Jurkat, Clone E6-1 (cell line): ENCODE measurements around the gene ENPP3.

Experiments
- DNase-seq: peaks from one replicate; pipeline ENCODE4 v3.0.0-alpha.2; 2011; ENCODE audit warnings: low read depth, low spot score
- H3K4me3 ChIP-seq: 2 replicates; pipeline ENCODE4 v1.5.1; 2011; ENCODE audit warnings: mild to moderate bottlenecking, low read length, control low read depth, moderate library complexity

The ENPP3 gene

DNA sequence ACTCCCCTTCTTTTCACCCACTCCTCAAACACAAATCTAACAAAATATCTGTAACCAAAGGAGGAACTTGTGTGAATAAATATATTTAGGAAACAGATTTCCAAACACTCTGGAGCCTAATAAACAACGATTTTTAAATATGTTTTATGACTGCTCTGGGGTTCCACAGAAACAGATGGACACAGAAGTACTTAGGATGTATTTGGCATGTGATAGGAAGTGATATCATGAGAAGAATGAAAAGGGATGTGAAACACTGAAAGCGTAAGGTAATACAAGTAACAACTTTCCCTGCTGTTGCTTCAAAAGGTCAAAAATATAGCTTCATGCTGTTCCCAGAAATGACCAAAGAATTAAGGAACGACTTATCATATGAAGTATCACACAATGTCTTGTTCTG, 144.6 kb downstream of the ENPP3 start:
- no peak for DNase-seq
- H3K4me3 ChIP-seq, result no peak overlapping the region

DNA sequence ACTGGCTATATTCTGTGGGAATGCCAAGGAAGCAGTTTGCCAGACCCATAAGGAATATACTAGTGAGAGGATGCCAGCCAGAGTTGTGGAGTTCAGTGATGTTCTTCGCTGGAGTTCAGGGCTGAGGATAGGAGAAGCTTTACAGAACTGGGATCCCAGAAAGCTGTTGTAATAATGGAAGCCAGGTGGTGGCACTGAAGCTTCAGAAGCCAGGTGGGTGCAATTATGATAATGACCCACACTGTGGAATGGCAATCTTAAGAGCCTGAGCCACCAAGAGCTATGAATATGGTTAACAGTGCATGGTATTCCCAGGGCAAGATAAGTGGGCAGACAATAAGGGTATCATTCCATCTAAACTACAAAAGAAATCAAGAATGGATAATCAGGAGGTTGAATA, 145.7 kb downstream of the ENPP3 start:
- no peak for DNase-seq
- H3K4me3 ChIP-seq, result no peak overlapping the region

DNA sequence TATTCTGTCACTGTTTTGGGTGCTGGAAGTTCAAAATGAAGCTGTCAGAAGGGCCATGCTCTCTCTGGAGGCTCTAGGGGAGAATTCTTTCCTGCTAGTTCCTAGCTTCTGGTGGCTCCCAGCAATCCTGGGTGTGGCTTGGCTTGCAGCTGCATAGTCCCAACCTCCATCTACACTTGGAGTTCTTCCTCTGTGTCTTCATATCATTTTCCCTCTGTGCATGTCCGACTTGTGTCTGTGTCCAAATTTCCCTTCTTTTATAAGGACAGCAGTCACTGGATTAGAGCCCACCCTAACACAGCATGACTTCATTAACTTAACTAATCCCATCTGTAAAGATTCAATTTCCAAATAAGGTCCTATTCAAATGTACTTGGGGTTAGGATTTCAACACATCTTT, 147.5 kb downstream of the ENPP3 start:
- no peak overlapping the region for H3K4me3 ChIP-seq
- no peak for DNase-seq

DNA sequence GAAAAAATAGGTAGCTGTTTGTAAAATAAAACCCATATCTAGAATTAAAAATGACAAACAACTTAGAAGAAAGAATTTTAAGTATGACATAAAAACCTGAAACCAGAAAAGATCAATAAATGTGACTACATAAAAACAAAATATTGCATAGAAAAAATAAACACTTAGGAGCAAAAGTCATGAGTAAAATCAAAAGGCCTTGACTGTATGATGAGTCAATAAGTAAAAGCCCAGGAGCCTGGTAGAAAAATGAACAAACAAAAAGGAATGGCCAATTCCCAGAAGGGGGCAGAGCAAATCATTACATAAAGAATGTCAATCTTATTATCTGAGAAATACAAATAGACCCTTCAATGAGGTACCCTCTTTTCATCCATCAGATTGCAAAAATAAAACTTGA, 150.0 kb downstream of the ENPP3 start:
- H3K4me3 ChIP-seq, result no peak overlapping the region
- no peak for DNase-seq

DNA sequence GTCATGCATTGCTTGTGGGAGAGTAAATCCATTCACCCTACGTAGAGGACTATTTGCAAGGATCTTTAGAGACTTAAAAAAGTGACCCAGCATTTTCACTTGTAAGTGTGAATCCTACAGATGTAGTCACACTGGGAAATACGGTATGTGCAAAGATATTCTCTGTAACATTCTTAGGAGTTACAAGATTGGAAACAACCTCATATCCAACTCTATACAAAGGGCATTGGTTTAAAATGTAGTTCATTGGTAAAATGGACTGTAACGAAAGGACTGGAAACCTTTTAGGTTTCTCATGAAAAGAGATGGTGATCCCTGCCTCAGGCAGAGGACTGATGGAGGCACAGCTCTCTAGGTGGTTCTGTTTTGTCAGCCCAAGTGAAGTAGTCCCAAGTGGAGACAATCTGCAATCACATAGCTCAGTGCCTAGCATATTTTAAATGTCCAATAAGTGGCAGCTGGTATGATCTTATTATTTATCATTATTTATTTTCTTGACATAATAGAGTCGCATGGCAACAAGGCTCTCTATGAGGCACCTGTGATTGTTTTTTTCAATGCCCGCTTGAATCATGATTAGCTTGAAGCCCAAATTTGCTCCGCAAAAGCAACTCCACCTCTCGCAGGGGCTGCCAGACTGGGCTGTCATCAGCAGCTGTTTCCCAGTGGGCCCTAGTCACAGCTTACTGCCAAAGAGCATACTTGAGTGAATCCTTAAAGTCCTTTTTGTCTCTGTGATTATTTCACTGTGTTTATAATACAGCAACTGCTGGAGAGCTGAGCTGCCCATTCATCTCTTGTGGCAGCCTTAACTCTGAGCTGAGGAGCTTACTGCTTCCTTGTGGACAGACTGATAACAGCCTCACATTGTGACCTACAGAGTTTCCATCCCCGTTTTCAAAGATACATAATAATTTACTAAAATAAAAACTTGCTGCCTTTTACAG, 150.9 kb downstream of the ENPP3 start:
- no peak for DNase-seq
- no peak overlapping the region for H3K4me3 ChIP-seq

DNA sequence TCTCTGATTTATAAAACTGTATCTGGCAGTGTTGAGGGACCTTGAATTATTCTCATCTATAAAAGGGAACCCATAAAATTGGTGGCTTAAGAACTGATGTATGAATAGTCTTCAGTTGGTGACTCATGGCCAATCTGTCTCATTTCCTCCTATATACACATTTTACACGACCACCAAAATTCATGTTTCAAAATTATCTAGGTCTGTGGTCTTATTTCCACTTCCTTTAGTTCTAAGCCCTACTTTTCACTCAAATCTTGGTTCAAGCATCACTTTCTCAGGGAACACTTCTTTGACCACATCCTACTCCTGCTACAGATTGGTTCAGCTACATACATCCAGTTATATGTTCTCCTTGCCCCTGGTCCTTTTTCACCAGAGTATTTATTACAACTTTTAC, 152.1 kb downstream of the ENPP3 start:
- peak; percentile 72 for DNase-seq

DNA sequence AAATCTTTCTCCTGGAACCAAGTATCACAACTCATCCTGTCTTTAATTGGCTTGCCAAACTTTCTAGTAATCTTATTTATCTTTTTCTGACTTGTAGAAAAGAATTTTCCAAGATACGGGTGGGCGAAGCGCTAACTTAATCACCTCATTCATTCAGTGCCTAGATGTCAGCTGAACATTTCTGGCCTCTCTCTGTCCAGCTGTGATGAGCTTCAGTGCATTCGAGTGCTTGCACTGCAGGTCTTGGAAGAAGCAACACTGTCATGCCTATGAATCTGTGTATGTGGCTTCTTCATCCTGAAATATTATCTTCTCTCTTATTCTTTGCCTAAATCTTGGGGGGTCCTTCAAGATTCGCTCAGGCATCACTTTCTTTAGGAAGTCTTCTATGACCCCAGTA, 154.4 kb downstream of the ENPP3 start:
- no peak for DNase-seq
- no peak overlapping the region for H3K4me3 ChIP-seq

More for the DNA sequence above, 152.1 kb downstream of the ENPP3 start:
- H3K4me3 ChIP-seq, result no peak overlapping the region

DNA sequence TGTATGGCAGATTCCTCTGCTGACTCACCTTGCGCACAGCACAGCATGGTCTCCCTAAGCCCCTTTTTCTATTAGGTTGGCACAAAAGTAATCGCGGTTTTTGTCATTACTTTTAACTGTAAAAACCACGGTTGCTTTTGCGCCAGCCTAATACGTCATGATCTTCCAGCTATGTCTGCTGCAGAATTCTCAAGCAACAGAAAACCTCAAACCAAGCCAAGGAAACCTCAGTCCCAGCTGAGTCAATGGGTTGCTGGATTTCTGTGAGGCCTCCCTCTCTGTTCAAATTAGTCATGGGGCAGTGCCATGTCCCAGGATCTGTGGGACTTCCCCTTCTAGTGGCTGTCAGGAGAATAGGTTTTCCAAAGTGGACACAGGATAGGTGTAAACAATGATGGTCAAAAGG, 155.0 kb downstream of the ENPP3 start:
- no peak overlapping the region for H3K4me3 ChIP-seq
- DNase-seq, result peak; percentile 62

DNA sequence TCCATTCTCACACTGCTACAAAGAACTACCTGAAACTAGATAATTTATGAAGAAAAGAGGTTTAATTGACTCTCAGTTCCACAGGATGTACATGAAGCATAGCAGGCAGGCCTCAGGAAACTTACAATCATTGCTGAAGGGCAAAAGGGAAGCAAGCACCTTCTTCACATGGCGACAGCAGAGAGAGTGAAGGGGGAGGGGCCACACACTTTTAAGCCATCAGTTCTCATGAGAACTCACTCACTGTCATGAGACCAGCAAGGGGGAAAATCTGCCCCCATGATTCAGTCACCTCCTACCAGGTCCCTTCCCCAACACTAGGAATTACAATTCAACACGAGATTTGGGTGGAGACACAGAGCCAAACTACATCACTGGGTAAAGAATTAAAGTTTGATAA, 158.3 kb downstream of the ENPP3 start:
- DNase-seq, result no peak
- H3K4me3 ChIP-seq, result no peak overlapping the region
